Right lobe of liver (tissue), 6 donors: ENCODE results near the gene MAP4K3. TPM values are rescaled to one million over a fixed set of nuclear protein-coding genes. Genes with fewer than 3 reads are reported as not detected.

Experiments used
- ATAC-seq, 4 donors: fragments of 200-7000 bp; cut with Tn5 transposase; one replicate each; pipeline ENCODE4 v1.9.1; 2020; ENCODE audit warnings: mild to moderate bottlenecking in 4 of 4, moderate library complexity in 4 of 4
- DNase-seq, 3 donors: peaks; one replicate each; pipeline ENCODE4 v3.0.0-alpha.2; 2020
- H3K27ac ChIP-seq, 3 donors: fragments of 200-600 bp; one replicate each; pipeline ENCODE4 v1.8.0; 2022
- H3K27me3 ChIP-seq, 2 donors: fragments of 200-600 bp; one replicate each; pipeline ENCODE4 v1.8.0; 2022
- H3K36me3 ChIP-seq, 4 donors: fragments of 200-600 bp; sonication (generic) in 1 of 4; one replicate each; pipeline versions ENCODE4 v1.5.1 to v1.8.0; 2017 to 2022; ENCODE audit warnings: control low read depth in 1 of 4
- H3K4me1 ChIP-seq, 4 donors: fragments of 200-600 bp; sonication (generic) in 1 of 4; one replicate each; pipeline versions ENCODE4 v1.5.1 to v1.8.0; 2017 to 2022; ENCODE audit warnings: control low read depth in 1 of 4
- H3K4me3 ChIP-seq, 3 donors: fragments of 200-600 bp; one replicate each; pipeline ENCODE4 v1.8.0; 2022
- H3K9me3 ChIP-seq, 4 donors: fragments of 200-600 bp; sonication (generic) in 1 of 4; one replicate each; pipeline versions ENCODE4 v1.5.1 to v1.8.0; 2017 to 2022; ENCODE audit warnings: control low read depth in 1 of 4
- POLR2A ChIP-seq: fragments of 450-650 bp; IDR thresholded peaks from one replicate; pipeline ENCODE4 v1.6.1; 2017; ENCODE audit warnings: antibody characterized with exemption, mild to moderate bottlenecking
- WGBS: methylation state at CpG from one replicate; pipeline ENCODE4 v1.1.6; 2018; ENCODE audit warnings: low coverage, low lambda C conversion rate; ENCODE audit not compliant: insufficient coverage; ENCODE audit errors: missing lambda C conversion rate; 5-methylcytosine and 5-hydroxymethylcytosine counted together
- intact Hi-C, 2 donors: fragments of 100-400 bp; cut with DNase I; formaldehyde crosslinking; loops; one replicate each; pipeline versions ENCODE4 v1.11.2 to v1.14.1; 2022
- total RNA-seq, 6 experiments: library from RNA; depleted of rRNA in 2 of 6; stranded (reverse); fragments of >200 nt in 2 of 6; fragmentation: NEBNext Ultra II Directional in 3 of 6; extraction: Animal tissue kit (Norgen Biotek cat#: 25700) in 3 of 6; gene quantifications; one replicate each; pipeline versions ENCODE4 v1.1.0 to v1.2.4, GENCODE V29; 2016 to 2023
- TF ChIP-seq, protein P1 (sequence below), 4 donors: fragments of 200-600 bp in 3 of 4; fragments of 450-650 bp in 1 of 4; IDR thresholded peaks; one replicate each; pipeline versions ENCODE4 v1.5.1 to v1.8.0; 2016 to 2022; ENCODE audit warnings: antibody characterized with exemption in 4 of 4, mild to moderate bottlenecking in 2 of 4
- donor health status: DM: no; HTN: yes; CAD: no.
- donor health status: DM: no; HTN: no; CAD: no.
- donor health status: DM: no; HTN: no; CAD: no.
- donor health status: DM: no; HTN: yes; CAD: no.
- donor health status: DM: no; HTN: yes; CAD: no.

Gene MAP4K3
- total RNA-seq, 6 experiments from 2014 or later = 14.5 to 24.8 (median 17.1) TPM

DNA sequence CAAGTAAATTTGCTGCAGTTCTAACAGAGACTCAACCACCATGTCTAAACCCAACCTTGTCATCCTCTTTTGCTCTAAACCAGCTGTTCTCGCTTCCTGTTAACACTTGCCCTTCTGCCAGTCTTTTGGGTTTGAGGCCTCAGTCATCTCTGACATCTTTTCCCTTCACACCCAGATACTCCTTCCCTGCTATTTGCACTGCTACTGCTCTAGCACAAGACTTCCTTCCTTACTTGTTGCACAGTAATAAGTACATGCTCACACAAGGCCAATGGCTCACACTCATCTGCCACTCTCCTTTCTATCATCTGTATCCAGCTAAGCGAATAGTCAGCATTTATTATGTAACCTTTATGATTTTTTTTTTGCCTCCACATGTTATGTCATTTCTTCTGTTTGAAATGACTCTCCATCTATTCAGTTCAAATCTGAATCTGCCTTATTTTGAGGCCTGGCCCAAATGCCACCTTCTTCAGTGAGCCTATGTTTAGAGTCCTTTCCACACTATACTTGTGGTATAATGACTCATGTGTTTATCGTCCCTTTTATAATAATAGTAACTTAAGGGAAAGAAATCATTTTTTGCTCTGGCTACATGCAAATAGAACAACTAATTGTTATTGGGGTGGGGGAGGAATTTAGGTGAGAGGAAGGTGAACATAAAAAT, 170.8 kb downstream of the MAP4K3 start:
- TF ChIP-seq, protein P1, sequence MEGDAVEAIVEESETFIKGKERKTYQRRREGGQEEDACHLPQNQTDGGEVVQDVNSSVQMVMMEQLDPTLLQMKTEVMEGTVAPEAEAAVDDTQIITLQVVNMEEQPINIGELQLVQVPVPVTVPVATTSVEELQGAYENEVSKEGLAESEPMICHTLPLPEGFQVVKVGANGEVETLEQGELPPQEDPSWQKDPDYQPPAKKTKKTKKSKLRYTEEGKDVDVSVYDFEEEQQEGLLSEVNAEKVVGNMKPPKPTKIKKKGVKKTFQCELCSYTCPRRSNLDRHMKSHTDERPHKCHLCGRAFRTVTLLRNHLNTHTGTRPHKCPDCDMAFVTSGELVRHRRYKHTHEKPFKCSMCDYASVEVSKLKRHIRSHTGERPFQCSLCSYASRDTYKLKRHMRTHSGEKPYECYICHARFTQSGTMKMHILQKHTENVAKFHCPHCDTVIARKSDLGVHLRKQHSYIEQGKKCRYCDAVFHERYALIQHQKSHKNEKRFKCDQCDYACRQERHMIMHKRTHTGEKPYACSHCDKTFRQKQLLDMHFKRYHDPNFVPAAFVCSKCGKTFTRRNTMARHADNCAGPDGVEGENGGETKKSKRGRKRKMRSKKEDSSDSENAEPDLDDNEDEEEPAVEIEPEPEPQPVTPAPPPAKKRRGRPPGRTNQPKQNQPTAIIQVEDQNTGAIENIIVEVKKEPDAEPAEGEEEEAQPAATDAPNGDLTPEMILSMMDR (IDR thresholded peaks at IDR 0.05) = no peak
- TF ChIP-seq POLR2A = no peak
- Histone ChIP-seq H3K4me1 (no peaks in the 10 kb centered on the region), H3K9me3 (no peaks in the 10 kb centered on the region), H3K36me3 (peaks cover 0 to 7% (median under 1%) of the 10 kb centered on the region in 4 donors), H3K4me3 (no peak overlapping the region), H3K27ac (no peak overlapping the region), H3K27me3 (no peaks in the 10 kb centered on the region)
- ATAC-seq = no peak
- DNase-seq = no peak
- 86% methylated on average over 3 of the region's 3 CpGs for WGBS
- intact Hi-C loops = no loop called here

DNA sequence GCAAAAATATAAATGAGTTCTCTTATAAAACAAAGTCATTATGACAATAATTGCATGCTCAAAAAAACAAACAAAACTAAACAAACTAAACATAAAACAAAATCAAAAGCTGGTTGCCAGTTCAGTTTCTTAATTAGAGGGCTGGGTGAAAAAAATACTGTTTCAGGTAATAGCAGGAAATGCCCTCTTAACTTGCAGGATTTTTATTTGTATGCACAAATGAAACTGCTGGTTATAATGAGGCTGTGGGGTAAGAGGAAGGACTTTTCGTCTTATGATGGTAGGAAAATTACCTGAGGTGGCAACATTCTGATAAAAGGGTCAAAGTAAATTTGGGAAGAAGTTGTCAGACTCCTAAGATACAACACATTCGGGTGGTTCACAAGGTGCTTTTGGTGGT, 171.8 kb downstream of the MAP4K3 start:
- no peaks in the 10 kb centered on the region for H3K9me3 ChIP-seq
- WGBS = 79% methylated on average over 2 of the region's 2 CpGs
- H3K36me3 ChIP-seq = peaks cover 0 to 13% (median 0%) of the 10 kb centered on the region in 4 donors
- intact Hi-C loops = no loop called here
- no peak overlapping the region for H3K27ac ChIP-seq
- no peak for DNase-seq
- TF ChIP-seq, protein P1 (IDR thresholded peaks at IDR 0.05) = no peak
- no peak for TF ChIP-seq POLR2A
- no peaks in the 10 kb centered on the region for H3K4me1 ChIP-seq
- no peaks in the 10 kb centered on the region for H3K27me3 ChIP-seq
- ATAC-seq = no peak
- no peak overlapping the region for H3K4me3 ChIP-seq

DNA sequence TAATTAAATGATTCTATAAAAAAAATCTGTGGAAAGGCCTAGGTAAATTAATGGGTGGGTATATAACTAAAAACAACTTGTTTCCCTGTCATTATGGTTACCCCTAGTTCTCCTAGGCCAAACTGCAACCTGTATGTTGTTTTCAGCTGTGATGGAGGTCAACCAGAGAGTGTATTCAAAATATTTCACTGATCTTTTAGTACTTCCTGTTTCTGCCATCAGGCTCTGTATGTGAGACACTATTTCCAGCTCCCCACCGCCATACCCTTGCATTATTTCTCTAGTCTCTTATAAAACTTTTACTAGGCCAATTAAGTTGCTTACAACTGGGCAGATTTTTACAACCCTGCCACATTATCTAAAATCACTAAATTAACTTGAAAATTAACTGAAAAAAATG, 172.4 kb downstream of the MAP4K3 start:
- Histone ChIP-seq H3K9me3 (no peaks in the 10 kb centered on the region), H3K27me3 (no peaks in the 10 kb centered on the region), H3K27ac (no peak overlapping the region), H3K4me3 (no peak overlapping the region), H3K36me3 (peaks cover 0 to 17% (median 5%) of the 10 kb centered on the region in 4 donors), H3K4me1 (no peaks in the 10 kb centered on the region)
- intact Hi-C loops = no loop called here
- ATAC-seq = no peak
- 72% methylated on average over 1 of the region's 1 CpG for WGBS
- no peak for DNase-seq
- TF ChIP-seq POLR2A = no peak
- TF ChIP-seq, protein P1 (IDR thresholded peaks at IDR 0.05) = no peak

DNA sequence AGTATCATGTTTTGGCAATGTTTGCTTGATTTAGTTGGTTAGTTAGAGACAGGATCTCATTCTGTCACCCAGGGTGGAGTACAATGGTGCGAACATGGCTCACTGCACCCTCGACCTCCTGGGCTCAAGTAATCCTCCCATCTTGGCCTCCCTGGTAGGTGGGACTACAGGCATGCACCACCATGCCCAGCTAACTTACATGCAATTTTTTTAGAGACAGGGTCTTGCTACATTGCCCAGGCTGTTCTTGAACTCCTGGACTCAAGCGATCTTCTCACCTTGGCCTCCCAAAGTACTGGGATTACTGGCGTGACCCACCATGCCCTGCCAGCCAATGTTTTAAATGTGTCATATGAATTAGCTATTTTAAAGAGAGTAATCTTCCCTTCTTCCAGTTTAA, 177.0 kb downstream of the MAP4K3 start:
- H3K36me3 ChIP-seq = peaks cover 0 to 28% (median 7%) of the 10 kb centered on the region in 4 donors
- intact Hi-C loops = no loop called here
- no peaks in the 10 kb centered on the region for H3K9me3 ChIP-seq
- H3K4me1 ChIP-seq = no peaks in the 10 kb centered on the region
- no peaks in the 10 kb centered on the region for H3K27me3 ChIP-seq
- no peak overlapping the region for H3K27ac ChIP-seq
- H3K4me3 ChIP-seq = no peak overlapping the region
- WGBS = 87% methylated on average over 4 of the region's 4 CpGs
- no peak for ATAC-seq
- TF ChIP-seq, protein P1 (IDR thresholded peaks at IDR 0.05) = no peak
- no peak for TF ChIP-seq POLR2A
- no peak for DNase-seq
